ENCODE measurements around the gene PRKG1. TPM values are rescaled to one million over a fixed set of nuclear protein-coding genes. Genes with fewer than 3 reads are reported as not detected.

The PRKG1 gene
- total and polyA plus RNA-seq, 2 of the 8 experiments (the other 6 are each of a cell fraction or from before 2014, with no cell fraction given), result 4.2 to 15.2 TPM

GRCh38 chr10:51588984-51589383, 514.7 kb downstream of the PRKG1 start (continued):
- TF ChIP-seq CTBP2 (IDR thresholded peaks at IDR 0.05; ENCODE audit: borderline replicate concordance, insufficient read depth, insufficient read length, low read length) (no peak), SRF (IDR thresholded peaks at IDR 0.05; ENCODE audit: low read depth, low read length) (no peak), CHD2 (IDR thresholded peaks at IDR 0.05; ENCODE audit: low read length) (no peak)

Measured in H1 (cell line).